GM12878 (cell line): Measurements from ENCODE around the gene ADM2. TPM values are rescaled to one million over a fixed set of nuclear protein-coding genes. Genes with fewer than 3 reads are reported as not detected.

Experiments
- ATAC-seq: fragments of 200-7000 bp; cut with Tn5 transposase; 3 replicates; pipeline ENCODE4 v1.9.1; 2020; ENCODE audit warnings: mild to moderate bottlenecking, moderate library complexity
- BruUV-seq: library from RNA; stranded (reverse); fragments of 400-500 nt; replicated peaks from 2 replicates; lab custom pipeline; 2021; lab: Mats Ljungman, UMichigan
- CTCF ChIA-PET: fragments of 300-600 bp; sonication (Branson Sonifier 250); formaldehyde crosslinking; extraction: SDS; loops from one replicate; lab custom pipeline; 2021; ENCODE audit warnings: inconsistent platforms; lab: Yijun Ruan, JAX
- POLR2A ChIA-PET: fragments of 350-600 bp; formaldehyde crosslinking; extraction: SDS; loops from one replicate; lab custom pipeline; 2021; ENCODE audit warnings: inconsistent platforms; lab: Charles Lee
- RAD21 ChIA-PET: fragments of 300-600 bp; sonication (Branson Sonifier 250); formaldehyde crosslinking; loops from one replicate; lab custom pipeline; 2023; ENCODE audit warnings: antibody characterized with exemption; ENCODE audit not compliant: unreplicated experiment; lab: Charles Lee
- SMC1A ChIA-PET: fragments of 300-600 bp; sonication (Branson Sonifier 250); formaldehyde crosslinking; loops from one replicate; lab custom pipeline; 2023; ENCODE audit not compliant: unreplicated experiment, uncharacterized antibody; lab: Charles Lee
- DNase-seq: peaks from one replicate; pipeline ENCODE4 v3.0.0-alpha.2; 2011; ENCODE audit warnings: low read depth, low spot score
- FAIRE-seq: peaks from 3 replicates; lab custom pipeline; 2011; peaks lifted over from hg19 to GRCh38; lab: Jason Lieb, UNC
- H2AFZ ChIP-seq: 2 replicates; pipeline ENCODE4 v1.6.0; 2011; ENCODE audit warnings: low read depth, low read length, control low read depth; ENCODE audit not compliant: control insufficient read depth
- H3K27ac ChIP-seq: 2 replicates; pipeline ENCODE4 v1.5.1; 2011; ENCODE audit warnings: control low read depth; ENCODE audit not compliant: control insufficient read depth, insufficient read depth
- H3K27me3 ChIP-seq, 2 experiments: replicated peaks in 1 of 2; 2 replicates each; pipeline versions ENCODE4 v1.6.0 to v1.6.1; 2011; ENCODE audit warnings: low read length in 1 of 2; ENCODE audit not compliant: control insufficient read depth in 2 of 2, insufficient read depth in 2 of 2
- H3K36me3 ChIP-seq, 2 experiments: 2 replicates each; pipeline ENCODE4 v1.5.1; 2011; ENCODE audit warnings: low read length in 1 of 2; ENCODE audit not compliant: control insufficient read depth in 2 of 2, insufficient read depth in 2 of 2
- H3K4me1 ChIP-seq: 2 replicates; pipeline ENCODE4 v1.6.1; 2011; ENCODE audit warnings: mild to moderate bottlenecking, low read length, moderate library complexity, mixed read lengths; ENCODE audit not compliant: control insufficient read depth, insufficient read depth
- H3K4me2 ChIP-seq: 2 replicates; pipeline ENCODE4 v1.6.0; 2011; ENCODE audit warnings: control low read depth; ENCODE audit not compliant: control insufficient read depth, insufficient read depth
- H3K4me3 ChIP-seq: fragments of 200-600 bp; sonication (generic); 2 replicates; pipeline ENCODE4 v1.5.1; 2016
- H3K79me2 ChIP-seq: 2 replicates; pipeline ENCODE4 v1.6.0; 2011; ENCODE audit warnings: low read length; ENCODE audit not compliant: control insufficient read depth, insufficient read depth
- H3K9ac ChIP-seq: 2 replicates; pipeline ENCODE4 v1.8.0; 2011; ENCODE audit warnings: low read length, control low read depth, mixed read lengths; ENCODE audit not compliant: control insufficient read depth, insufficient read depth
- H3K9me3 ChIP-seq: replicated peaks from 3 replicates; pipeline ENCODE4 v1.5.1; 2011; ENCODE audit warnings: mild to moderate bottlenecking, low read length; ENCODE audit not compliant: control insufficient read depth, insufficient read depth
- H4K20me1 ChIP-seq: 2 replicates; pipeline ENCODE4 v1.6.0; 2011; ENCODE audit not compliant: control insufficient read depth, insufficient read depth
- BHLHE40 ChIP-seq, 2 experiments: fragments of 450-650 bp in 1 of 2; IDR thresholded peaks; 2 replicates each; pipeline ENCODE4 v1.6.1; 2011 to 2017; ENCODE audit warnings: low read depth in 2 of 2, borderline replicate concordance in 1 of 2, improper control_type of control experiment in 1 of 2, low read length in 1 of 2, mild to moderate bottlenecking in 1 of 2
- POLR2A ChIP-seq: IDR thresholded peaks from 2 replicates; pipeline ENCODE4 v1.6.1; 2011; ENCODE audit warnings: low read depth, mild to moderate bottlenecking, low read length
- RBBP5 ChIP-seq: fragments of 200-600 bp; sonication (generic); conservative IDR thresholded peaks from 2 replicates; pipeline ENCODE4 v1.6.1; 2016
- WGBS: methylation state at CpG from one replicate; pipeline ENCODE4 v1.1.6; 2016; ENCODE audit warnings: low lambda C conversion rate; ENCODE audit not compliant: insufficient replicate concordance, insufficient coverage; ENCODE audit errors: missing lambda C conversion rate; 5-methylcytosine and 5-hydroxymethylcytosine counted together
- in situ Hi-C: fragments of 300-500 bp; cut with MboI; formaldehyde crosslinking; loops from 9 replicates; pipeline ENCODE4 v1.14.3; 2018; ENCODE audit warnings: mixed read lengths
- intact Hi-C: fragments of 100-400 bp; cut with micrococcal nuclease; formaldehyde crosslinking; loops from one replicate; pipeline ENCODE4 v1.14.2; 2022; ENCODE audit not compliant: unreplicated experiment
- polyA plus RNA-seq, 11 experiments: library from polyadenylated mRNA; depleted of rRNA in 4 of 11; unstranded in 6 of 11; stranded (reverse) in 5 of 11; fragments of >200 nt; fragmentation: Nextera tagmentation in 4 of 11; fragmentation: Illumina TruSeq in 1 of 11; extraction: Ambion mirVana in 4 of 11; extraction: Trizol in 1 of 11; gene quantifications; 1 replicate in 1 of 11; 2 replicates in 10 of 11; pipeline versions ENCODE4 v1.2.1 to v1.2.3, GENCODE V29; 2011 to 2016; ENCODE audit warnings: inconsistent platforms in 2 of 11, missing spikeins in 2 of 11, low read depth in 1 of 11
- total RNA-seq, 4 experiments: library from RNA; depleted of rRNA in 3 of 4; stranded (reverse); fragments of >200 nt in 3 of 4; fragmentation: Illumina TruSeq in 1 of 4; extraction: Trizol in 1 of 4; gene quantifications; 2 replicates each; pipeline versions ENCODE4 v1.2.1 to v1.2.3, GENCODE V29; 2013 to 2021
- TF ChIP-seq, protein P1 (sequence below): fragments of 450-650 bp; IDR thresholded peaks from 2 replicates; pipeline ENCODE4 v1.6.1; 2016; ENCODE audit warnings: mild to moderate bottlenecking
- TF ChIP-seq, protein P2 (sequence below): fragments of 450-650 bp; formaldehyde crosslinking; IDR thresholded peaks from 2 replicates; pipeline ENCODE4 v1.4.0; 2020; ENCODE audit warnings: mild to moderate bottlenecking, moderate library complexity
- TF ChIP-seq, protein P3 (sequence below): fragments of 450-650 bp; formaldehyde crosslinking; IDR thresholded peaks from 2 replicates; pipeline ENCODE4 v1.5.0; 2022; ENCODE audit warnings: mild to moderate bottlenecking, missing genetic modification characterization

ADM2 gene
- total and polyA plus RNA-seq, 10 of the 15 experiments (the other 5 are each of a cell fraction or from before 2014, with no cell fraction given): 0.02 to 0.33 (median 0.12) TPM; not detected in 2

DNA sequence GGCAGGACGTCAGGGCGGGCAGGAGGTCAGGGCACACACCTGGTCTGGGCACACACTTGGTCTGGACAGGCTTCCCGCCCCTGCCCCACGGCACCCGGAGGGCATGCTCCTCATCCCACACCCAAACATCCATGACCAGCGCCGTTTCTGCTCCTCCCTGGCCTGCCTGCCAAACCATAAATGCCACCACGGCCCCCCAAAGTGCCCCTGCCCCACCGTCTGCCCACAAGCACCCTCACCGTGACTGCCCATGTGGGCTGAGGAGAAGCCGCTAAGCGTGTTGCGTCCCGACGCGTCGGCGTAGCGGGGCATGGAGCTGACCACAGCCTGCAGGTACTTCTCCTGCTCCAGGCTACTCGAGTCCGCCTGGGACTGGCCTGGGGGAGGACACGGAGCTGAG, 22.3 kb upstream of the ADM2 start:
- no peak for DNase-seq
- Histone ChIP-seq H3K9ac (no peak overlapping the region), H3K27ac (no peak overlapping the region), H2AFZ (no peak overlapping the region), H3K27me3 (no peaks in the 10 kb centered on the region), H3K4me1 (no peaks in the 10 kb centered on the region), H4K20me1 (no peaks in the 10 kb centered on the region), H3K9me3 (no peaks in the 10 kb centered on the region), H3K4me3 (no peak overlapping the region), H3K4me2 (no peak overlapping the region), H3K36me3 (peaks cover 9 to 54% of the 10 kb centered on the region in 2 experiments; a peak in 3 of 4 replicates), H3K79me2 (no peaks in the 10 kb centered on the region)
- FAIRE-seq: no peak
- ChIA-PET SMC1A (no interaction called here), CTCF (interaction anchor here (1.3 to 1.4 kb wide), 2 partner anchors 104 to 162 kb away, joined by 3 read pairs; partner anchors contain the start of gene SYCE3), POLR2A (no interaction called here), RAD21 (no interaction called here)
- 98% methylated on average over 17 of the region's 22 CpGs for WGBS
- intact Hi-C loops (no loop called here), in situ Hi-C loops (no loop called here)
- no TSS peak for BruUV-seq
- TF ChIP-seq, protein P1, sequence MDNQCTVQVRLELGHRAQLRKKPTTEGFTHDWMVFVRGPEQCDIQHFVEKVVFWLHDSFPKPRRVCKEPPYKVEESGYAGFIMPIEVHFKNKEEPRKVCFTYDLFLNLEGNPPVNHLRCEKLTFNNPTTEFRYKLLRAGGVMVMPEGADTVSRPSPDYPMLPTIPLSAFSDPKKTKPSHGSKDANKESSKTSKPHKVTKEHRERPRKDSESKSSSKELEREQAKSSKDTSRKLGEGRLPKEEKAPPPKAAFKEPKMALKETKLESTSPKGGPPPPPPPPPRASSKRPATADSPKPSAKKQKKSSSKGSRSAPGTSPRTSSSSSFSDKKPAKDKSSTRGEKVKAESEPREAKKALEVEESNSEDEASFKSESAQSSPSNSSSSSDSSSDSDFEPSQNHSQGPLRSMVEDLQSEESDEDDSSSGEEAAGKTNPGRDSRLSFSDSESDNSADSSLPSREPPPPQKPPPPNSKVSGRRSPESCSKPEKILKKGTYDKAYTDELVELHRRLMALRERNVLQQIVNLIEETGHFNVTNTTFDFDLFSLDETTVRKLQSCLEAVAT: no peak
- TF ChIP-seq POLR2A (peak; percentile 18; the same call in 1 of the 2 replicates), BHLHE40 (IDR thresholded peaks at IDR 0.05; ENCODE audit: borderline replicate concordance in 1 of 2, low read depth in 2 of 2, low read length in 1 of 2) (no peak), RBBP5 (no peak)
- TF ChIP-seq, protein P2, sequence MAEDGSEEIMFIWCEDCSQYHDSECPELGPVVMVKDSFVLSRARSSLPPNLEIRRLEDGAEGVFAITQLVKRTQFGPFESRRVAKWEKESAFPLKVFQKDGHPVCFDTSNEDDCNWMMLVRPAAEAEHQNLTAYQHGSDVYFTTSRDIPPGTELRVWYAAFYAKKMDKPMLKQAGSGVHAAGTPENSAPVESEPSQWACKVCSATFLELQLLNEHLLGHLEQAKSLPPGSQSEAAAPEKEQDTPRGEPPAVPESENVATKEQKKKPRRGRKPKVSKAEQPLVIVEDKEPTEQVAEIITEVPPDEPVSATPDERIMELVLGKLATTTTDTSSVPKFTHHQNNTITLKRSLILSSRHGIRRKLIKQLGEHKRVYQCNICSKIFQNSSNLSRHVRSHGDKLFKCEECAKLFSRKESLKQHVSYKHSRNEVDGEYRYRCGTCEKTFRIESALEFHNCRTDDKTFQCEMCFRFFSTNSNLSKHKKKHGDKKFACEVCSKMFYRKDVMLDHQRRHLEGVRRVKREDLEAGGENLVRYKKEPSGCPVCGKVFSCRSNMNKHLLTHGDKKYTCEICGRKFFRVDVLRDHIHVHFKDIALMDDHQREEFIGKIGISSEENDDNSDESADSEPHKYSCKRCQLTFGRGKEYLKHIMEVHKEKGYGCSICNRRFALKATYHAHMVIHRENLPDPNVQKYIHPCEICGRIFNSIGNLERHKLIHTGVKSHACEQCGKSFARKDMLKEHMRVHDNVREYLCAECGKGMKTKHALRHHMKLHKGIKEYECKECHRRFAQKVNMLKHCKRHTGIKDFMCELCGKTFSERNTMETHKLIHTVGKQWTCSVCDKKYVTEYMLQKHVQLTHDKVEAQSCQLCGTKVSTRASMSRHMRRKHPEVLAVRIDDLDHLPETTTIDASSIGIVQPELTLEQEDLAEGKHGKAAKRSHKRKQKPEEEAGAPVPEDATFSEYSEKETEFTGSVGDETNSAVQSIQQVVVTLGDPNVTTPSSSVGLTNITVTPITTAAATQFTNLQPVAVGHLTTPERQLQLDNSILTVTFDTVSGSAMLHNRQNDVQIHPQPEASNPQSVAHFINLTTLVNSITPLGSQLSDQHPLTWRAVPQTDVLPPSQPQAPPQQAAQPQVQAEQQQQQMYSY (CRISPR knock-in tag): no peak
- TF ChIP-seq, protein P3, sequence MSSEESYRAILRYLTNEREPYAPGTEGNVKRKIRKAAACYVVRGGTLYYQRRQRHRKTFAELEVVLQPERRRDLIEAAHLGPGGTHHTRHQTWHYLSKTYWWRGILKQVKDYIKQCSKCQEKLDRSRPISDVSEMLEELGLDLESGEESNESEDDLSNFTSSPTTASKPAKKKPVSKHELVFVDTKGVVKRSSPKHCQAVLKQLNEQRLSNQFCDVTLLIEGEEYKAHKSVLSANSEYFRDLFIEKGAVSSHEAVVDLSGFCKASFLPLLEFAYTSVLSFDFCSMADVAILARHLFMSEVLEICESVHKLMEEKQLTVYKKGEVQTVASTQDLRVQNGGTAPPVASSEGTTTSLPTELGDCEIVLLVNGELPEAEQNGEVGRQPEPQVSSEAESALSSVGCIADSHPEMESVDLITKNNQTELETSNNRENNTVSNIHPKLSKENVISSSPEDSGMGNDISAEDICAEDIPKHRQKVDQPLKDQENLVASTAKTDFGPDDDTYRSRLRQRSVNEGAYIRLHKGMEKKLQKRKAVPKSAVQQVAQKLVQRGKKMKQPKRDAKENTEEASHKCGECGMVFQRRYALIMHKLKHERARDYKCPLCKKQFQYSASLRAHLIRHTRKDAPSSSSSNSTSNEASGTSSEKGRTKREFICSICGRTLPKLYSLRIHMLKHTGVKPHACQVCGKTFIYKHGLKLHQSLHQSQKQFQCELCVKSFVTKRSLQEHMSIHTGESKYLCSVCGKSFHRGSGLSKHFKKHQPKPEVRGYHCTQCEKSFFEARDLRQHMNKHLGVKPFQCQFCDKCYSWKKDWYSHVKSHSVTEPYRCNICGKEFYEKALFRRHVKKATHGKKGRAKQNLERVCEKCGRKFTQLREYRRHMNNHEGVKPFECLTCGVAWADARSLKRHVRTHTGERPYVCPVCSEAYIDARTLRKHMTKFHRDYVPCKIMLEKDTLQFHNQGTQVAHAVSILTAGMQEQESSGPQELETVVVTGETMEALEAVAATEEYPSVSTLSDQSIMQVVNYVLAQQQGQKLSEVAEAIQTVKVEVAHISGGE (CRISPR knock-in tag): no peak
- no peak for ATAC-seq
